Neural cell (in vitro differentiated cells): ENCODE results near the gene RXRB. TPM values are rescaled to one million over a fixed set of nuclear protein-coding genes. Genes with fewer than 3 reads are reported as not detected.

ENCODE experiments used
- H2AFZ ChIP-seq: fragments of 200-600, 300-800 bp; sonication (generic), shearing (Covaris generic); 2 replicates; pipeline ENCODE4 v1.6.0; 2014; ENCODE audit warnings: low read depth, mild to moderate bottlenecking, antibody characterized with exemption, low read length, moderate library complexity
- H3F3A ChIP-seq: fragments of 200-600 bp; shearing (Covaris generic); 2 replicates; pipeline ENCODE4 v1.6.1; 2016; ENCODE audit warnings: mild to moderate bottlenecking, moderate library complexity, mixed read lengths, antibody characterized with exemption, low read length; ENCODE audit not compliant: insufficient read depth, poor library complexity, severe bottlenecking
- H3K27ac ChIP-seq: fragments of 200-600, 300-800 bp; sonication (generic), shearing (Covaris generic); 2 replicates; pipeline ENCODE4 v1.5.1; 2014; ENCODE audit warnings: mild to moderate bottlenecking, low read length, moderate library complexity
- H3K27me3 ChIP-seq: fragments of 300-800, 200-600 bp; sonication (generic), shearing (Covaris generic); 2 replicates; pipeline ENCODE4 v1.6.0; 2014; ENCODE audit warnings: mild to moderate bottlenecking, low read depth, low read length, moderate library complexity; ENCODE audit not compliant: insufficient read depth
- H3K36me3 ChIP-seq: fragments of 300-800, 200-600 bp; sonication (generic), shearing (Covaris generic); 2 replicates; pipeline ENCODE4 v1.5.1; 2014; ENCODE audit warnings: mild to moderate bottlenecking, antibody characterized with exemption, low read length, moderate library complexity; ENCODE audit not compliant: insufficient read depth
- H3K4me2 ChIP-seq: fragments of 300-800, 200-600 bp; sonication (generic), shearing (Covaris generic); 2 replicates; pipeline ENCODE4 v1.6.0; 2014; ENCODE audit warnings: mild to moderate bottlenecking, low read length
- H3K4me3 ChIP-seq: fragments of 300-800, 200-600 bp; sonication (generic), shearing (Covaris generic); 2 replicates; pipeline ENCODE4 v1.5.1; 2014; ENCODE audit warnings: mild to moderate bottlenecking, low read length, moderate library complexity
- H3K79me2 ChIP-seq: fragments of 200-600 bp; shearing (Covaris generic); replicated peaks from 2 replicates; pipeline ENCODE4 v1.6.0; 2014; ENCODE audit warnings: mild to moderate bottlenecking, low read length, moderate library complexity; ENCODE audit not compliant: insufficient read depth
- H3K9ac ChIP-seq: fragments of 300-800, 200-600 bp; sonication (generic), shearing (Covaris generic); 2 replicates; pipeline ENCODE4 v1.6.1; 2016; ENCODE audit warnings: mild to moderate bottlenecking, low read length, mixed read lengths
- H3K9me2 ChIP-seq: fragments of 200-600 bp; shearing (Covaris generic); 2 replicates; pipeline ENCODE4 v1.6.1; 2016; ENCODE audit warnings: mild to moderate bottlenecking, low read length, mixed read lengths; ENCODE audit not compliant: insufficient read depth
- H3K9me3 ChIP-seq: fragments of 200-600, 300-800 bp; sonication (generic), shearing (Covaris generic); 2 replicates; pipeline ENCODE4 v1.6.1; 2016; ENCODE audit warnings: mild to moderate bottlenecking, mixed run types, low read length, moderate library complexity, mixed read lengths
- H4K20me1 ChIP-seq: fragments of 200-600 bp; shearing (Covaris generic); 2 replicates; pipeline ENCODE4 v1.6.1; 2016; ENCODE audit warnings: mild to moderate bottlenecking, mixed run types; ENCODE audit not compliant: insufficient read depth
- CTCF ChIP-seq: fragments of 450-650 bp; IDR thresholded peaks from 2 replicates; pipeline ENCODE4 v1.5.1; 2014; ENCODE audit warnings: antibody characterized with exemption, mild to moderate bottlenecking, moderate library complexity; ENCODE audit not compliant: poor library complexity, severe bottlenecking
- EP300 ChIP-seq: fragments of 450-650 bp; conservative IDR thresholded peaks from 2 replicates; pipeline ENCODE4 v1.6.1; 2014; ENCODE audit warnings: antibody characterized with exemption, mild to moderate bottlenecking, moderate library complexity; ENCODE audit not compliant: poor library complexity, severe bottlenecking
- EZH2 ChIP-seq: fragments of 200-600, 300-800 bp; shearing (Covaris generic), sonication (generic); IDR thresholded peaks from 2 replicates; pipeline ENCODE4 v1.6.1; 2014; ENCODE audit warnings: antibody characterized with exemption, low read length, borderline replicate concordance, mild to moderate bottlenecking; ENCODE audit not compliant: insufficient read depth, poor library complexity, severe bottlenecking
- MXI1 ChIP-seq: fragments of 450-650 bp; conservative IDR thresholded peaks from 2 replicates; pipeline ENCODE4 v1.6.1; 2014; ENCODE audit warnings: antibody characterized with exemption, mild to moderate bottlenecking; ENCODE audit not compliant: poor library complexity, severe bottlenecking
- POLR2AphosphoS5 ChIP-seq: IDR thresholded peaks from 2 replicates; pipeline ENCODE4 v1.6.1; 2012
- RAD21 ChIP-seq: fragments of 450-650 bp; conservative IDR thresholded peaks from 2 replicates; pipeline ENCODE4 v1.6.1; 2014; ENCODE audit warnings: antibody characterized with exemption, mild to moderate bottlenecking, moderate library complexity
- REST ChIP-seq: IDR thresholded peaks from 2 replicates; pipeline ENCODE4 v1.6.1; 2012; ENCODE audit warnings: borderline replicate concordance
- SMC3 ChIP-seq: fragments of 450-650 bp; conservative IDR thresholded peaks from 2 replicates; pipeline ENCODE4 v1.6.1; 2014; ENCODE audit warnings: antibody characterized with exemption, mild to moderate bottlenecking, moderate library complexity; ENCODE audit not compliant: poor library complexity
- TAF1 ChIP-seq: IDR thresholded peaks from 2 replicates; pipeline ENCODE4 v1.6.1; 2012; ENCODE audit warnings: low read depth
- polyA plus RNA-seq: library from polyadenylated mRNA; depleted of rRNA; stranded (reverse); fragments of >200 nt; gene quantifications from 2 replicates; pipeline ENCODE4 v1.2.3, GENCODE V29; 2014

The RXRB gene
- polyA plus RNA-seq, 1 donor from 2014 or later: 60.7 TPM

GRCh38 chr6:33241968-33242367, 41.5 kb upstream of the RXRB start:
- H4K20me1 ChIP-seq: no peaks in the 10 kb centered on the region
- no peak overlapping the region for H2AFZ ChIP-seq
- H3K27me3 ChIP-seq: no peaks in the 10 kb centered on the region
- no peaks in the 10 kb centered on the region for H3F3A ChIP-seq
- H3K4me2 ChIP-seq: no peak overlapping the region
- H3K9me2 ChIP-seq: no peaks in the 10 kb centered on the region
- H3K9me3 ChIP-seq: no peaks in the 10 kb centered on the region
- TF ChIP-seq REST: no peak
- TF ChIP-seq POLR2AphosphoS5: no peak
- TF ChIP-seq RAD21: no peak
- TF ChIP-seq TAF1: no peak
- TF ChIP-seq CTCF: no peak
- TF ChIP-seq EP300: no peak
- no peak for TF ChIP-seq EZH2
- no peak for TF ChIP-seq MXI1
- H3K4me3 ChIP-seq: no peak overlapping the region
- H3K9ac ChIP-seq: no peak overlapping the region
- H3K27ac ChIP-seq: no peak overlapping the region
- H3K79me2 ChIP-seq: no peaks in the 10 kb centered on the region
- H3K36me3 ChIP-seq: no peaks in the 10 kb centered on the region

- Histone ChIP-seq H3K9ac (no peak overlapping the region), H3K4me2 (no peak overlapping the region), H3K4me3 (no peak overlapping the region), H3K27ac (no peak overlapping the region), H2AFZ (no peak overlapping the region), H4K20me1 (no peaks in the 10 kb centered on the region), H3K36me3 (no peaks in the 10 kb centered on the region), H3K27me3 (no peaks in the 10 kb centered on the region), H3K9me2 (no peaks in the 10 kb centered on the region), H3F3A (no peaks in the 10 kb centered on the region), H3K9me3 (no peaks in the 10 kb centered on the region), H3K79me2 (no peaks in the 10 kb centered on the region)
- TF ChIP-seq CTCF (no peak), RAD21 (no peak), POLR2AphosphoS5 (no peak), TAF1 (no peak), SMC3 (no peak)
Measured at GRCh38 chr6:33237741-33238140, 37.3 kb upstream of the RXRB start.
